ENCODE results near the gene RBM44.
"Not testable (repeated sequence)": the region's sequence is repeated elsewhere in the genome, so short reads cannot be mapped to it uniquely, and the experiment has no call there.

Gene RBM44

DNA sequence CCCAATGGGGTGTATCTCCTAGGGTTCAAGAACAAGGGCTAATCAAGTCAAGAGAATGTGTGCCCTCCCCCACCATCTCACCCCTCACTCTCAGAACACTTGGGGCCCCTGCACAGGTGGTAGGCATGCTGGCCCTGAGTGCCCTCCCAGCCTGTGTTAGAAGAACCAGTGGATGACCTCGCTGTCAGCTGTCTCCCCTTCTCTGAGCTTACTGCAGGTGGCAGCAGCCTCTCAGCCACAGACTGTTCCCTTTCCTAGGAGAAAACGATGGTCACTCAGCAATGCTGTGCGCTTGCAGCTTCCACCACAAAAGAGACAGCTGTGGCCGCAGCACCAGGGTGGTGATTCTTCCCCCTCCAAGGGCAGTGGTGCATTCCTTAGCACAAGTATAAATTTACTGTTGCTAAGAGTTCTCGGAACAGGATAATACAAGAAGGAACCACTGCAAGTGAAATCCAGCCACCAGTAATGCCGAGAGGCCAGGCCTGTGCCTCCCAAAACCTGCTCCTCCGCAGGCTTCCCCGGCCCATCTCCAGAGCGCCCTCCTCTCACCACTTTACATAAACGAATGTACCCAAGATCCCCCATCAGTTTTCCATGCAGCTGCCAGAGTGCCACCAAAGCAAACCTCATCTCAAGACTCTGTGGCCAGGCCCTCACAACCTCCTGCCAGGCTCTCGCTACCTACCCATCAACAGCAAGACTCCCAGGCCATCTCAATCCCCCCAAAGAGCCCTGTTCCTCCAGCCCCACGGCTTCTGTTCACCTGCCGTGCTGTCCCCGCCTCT lies 59.9 kb downstream of the RBM44 start:
- DNase-seq = peak; percentile 92 to 96

DNA sequence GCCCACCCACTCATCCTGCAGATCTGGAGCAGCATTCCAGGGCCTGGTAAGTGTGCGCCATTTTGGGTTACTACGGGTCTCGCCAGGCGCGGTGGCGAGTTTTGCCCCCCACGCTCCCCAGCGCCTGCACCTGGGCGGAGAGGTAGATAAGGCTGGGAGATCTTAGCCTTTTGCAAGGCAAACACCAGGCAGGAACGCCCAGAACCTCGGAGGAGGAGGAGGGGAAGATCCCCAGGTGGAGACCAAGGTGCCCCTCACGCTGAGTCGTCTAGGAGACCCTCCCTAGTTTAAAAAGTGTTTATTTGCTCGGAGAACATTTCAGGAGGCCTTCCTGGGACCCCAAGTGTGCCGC lies 60.5 kb downstream of the RBM44 start:
- peak in 1 of 2 experiments; percentile 89 for DNase-seq

DNA sequence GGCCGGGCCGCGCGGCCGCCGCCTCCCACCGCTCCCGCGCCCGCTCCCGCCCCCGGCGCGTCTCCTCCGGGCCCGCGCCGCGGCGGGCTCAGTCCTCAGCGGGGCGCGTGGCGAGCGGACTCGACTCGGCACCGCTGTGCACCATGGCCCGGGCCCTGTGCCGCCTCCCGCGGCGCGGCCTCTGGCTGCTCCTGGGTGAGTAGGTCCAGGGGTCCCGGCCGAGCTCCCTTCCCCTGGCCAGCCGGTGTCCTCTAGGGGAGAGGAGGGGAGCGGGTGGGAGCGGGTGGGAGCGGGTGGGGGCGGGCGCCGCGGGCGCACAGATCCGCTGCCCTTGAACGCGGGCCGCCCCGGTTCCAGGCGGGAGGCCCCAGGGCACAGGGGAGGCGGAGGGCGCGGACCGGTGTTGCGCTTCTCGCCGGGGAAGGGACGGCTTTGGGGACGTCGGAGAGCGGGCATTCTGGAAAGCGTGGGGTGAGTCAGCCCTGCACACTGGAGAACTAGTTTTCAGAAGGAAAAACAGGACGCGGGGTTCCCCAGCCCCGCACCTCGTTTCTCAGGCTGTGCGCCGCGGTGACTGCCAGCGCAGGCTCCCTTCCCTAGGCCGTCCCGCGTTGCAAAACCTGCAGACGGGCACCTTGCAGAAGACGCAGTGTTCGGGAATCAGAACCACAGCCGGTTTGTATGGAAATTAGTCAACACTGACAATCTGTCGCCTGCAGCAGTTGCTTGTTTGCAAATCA lies 61.1 kb downstream of the RBM44 start, which contains the start of gene RAMP1:
RAMP1 (plus strand) TSS at position 91 of the 740 bp plus-strand sequence; CDS start at position 144, 53 bp downstream.
- DNase-seq = peak; percentile 60 to 87

DNA sequence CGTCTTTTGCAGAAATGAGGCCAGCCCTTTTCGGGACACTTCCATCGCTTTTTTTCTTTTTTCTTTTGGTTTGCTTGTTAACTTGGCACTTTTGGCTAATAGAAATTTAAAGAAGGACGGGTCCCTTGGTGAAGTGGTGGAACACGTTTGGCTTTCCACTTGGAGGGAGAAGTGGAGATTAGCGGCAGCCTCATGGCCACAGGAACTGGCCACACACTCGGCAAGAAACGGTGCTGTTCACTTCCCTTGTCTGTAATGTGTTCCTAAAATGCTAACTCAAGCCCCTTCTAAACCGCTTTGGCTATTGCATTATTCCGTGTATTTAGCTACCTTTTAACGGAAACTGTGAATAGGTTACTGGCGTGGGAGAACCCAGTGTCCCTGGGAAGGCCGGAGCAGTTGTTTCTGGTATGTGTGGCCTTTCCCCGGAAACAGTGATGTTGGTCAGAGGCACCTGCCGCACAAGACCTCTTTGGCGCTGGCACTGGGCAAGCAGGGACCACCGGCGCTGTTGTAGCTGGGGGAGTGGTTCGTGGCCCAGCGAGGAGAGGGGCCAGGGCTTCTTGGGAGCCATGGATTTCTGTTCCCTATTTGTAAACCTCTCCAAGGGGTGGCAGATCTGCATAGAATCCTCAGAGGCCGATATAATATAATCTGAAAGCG lies 61.8 kb downstream of the RBM44 start:
- peak in 1 of 2 experiments; percentile 74 for DNase-seq

DNA sequence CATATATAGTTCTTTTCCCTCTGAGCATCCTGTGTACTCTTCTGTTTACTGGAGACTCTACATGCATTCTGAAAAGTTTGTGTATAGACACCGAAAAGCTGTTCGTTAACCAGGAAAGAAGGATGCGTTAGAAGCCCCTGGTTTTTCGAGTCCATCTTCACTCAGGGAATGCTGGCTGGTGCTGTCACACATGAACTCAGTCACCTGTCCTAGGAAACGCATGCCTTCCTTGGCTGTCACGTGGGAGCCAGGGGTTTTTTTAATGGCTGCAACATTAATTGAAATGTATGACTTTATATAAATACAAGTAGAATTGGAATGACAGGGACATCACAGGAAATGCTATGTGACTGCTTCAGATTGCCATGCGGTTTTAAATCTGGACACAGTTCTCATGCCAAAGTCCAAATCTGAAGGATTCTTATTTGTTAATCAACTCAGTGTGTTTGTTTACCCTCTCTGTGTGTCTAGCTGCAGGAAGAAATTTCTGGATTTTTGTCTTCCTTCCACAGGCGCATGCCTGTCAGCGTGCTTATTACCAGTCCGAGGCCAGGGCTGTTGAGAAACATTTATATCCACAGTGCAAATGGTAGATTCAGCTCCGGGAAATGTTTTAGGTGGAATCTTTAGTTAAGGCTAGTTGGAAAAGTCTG lies 63.4 kb downstream of the RBM44 start:
- DNase-seq = peak; percentile 21 to 28

DNA sequence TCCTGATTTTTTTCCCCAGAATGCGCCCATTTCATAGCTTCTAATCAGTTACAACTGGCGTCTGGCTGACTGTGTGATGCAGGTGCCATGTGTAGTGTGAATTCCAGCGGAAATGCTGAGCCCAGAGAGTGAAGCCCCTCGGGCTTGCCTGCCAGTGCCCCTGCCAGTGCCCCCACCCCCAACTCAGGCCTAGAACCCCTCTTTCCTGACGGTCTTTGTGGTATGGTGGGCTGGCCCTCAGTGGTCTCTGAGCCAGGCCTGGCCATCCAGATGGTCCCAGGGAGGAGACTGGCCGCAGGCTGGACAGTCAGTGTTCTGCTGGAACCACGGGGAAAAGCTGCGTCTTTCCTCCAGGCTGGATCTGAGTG lies 63.9 kb downstream of the RBM44 start:
- no peak for DNase-seq

DNA sequence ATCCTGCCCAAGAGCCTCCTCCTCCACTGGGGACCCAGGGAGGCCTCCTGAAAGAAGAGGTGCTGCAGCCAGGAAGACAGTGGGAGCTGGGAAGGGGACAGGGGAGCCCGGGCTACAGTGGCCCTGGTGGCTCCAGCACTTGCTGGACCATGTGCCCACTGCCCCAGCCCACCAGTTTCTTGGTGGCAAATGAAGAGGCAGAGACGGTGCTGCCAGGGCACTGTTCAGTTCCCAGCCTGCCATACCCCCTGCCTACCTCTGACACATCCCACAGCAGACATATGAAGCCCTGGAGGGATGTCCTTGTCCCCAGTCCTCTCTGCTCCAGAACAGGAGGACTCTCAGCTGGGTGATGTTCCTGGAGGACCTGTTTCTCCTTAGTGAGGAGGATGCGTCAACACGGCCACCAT lies 64.5 kb downstream of the RBM44 start:
- DNase-seq = no peak

DNA sequence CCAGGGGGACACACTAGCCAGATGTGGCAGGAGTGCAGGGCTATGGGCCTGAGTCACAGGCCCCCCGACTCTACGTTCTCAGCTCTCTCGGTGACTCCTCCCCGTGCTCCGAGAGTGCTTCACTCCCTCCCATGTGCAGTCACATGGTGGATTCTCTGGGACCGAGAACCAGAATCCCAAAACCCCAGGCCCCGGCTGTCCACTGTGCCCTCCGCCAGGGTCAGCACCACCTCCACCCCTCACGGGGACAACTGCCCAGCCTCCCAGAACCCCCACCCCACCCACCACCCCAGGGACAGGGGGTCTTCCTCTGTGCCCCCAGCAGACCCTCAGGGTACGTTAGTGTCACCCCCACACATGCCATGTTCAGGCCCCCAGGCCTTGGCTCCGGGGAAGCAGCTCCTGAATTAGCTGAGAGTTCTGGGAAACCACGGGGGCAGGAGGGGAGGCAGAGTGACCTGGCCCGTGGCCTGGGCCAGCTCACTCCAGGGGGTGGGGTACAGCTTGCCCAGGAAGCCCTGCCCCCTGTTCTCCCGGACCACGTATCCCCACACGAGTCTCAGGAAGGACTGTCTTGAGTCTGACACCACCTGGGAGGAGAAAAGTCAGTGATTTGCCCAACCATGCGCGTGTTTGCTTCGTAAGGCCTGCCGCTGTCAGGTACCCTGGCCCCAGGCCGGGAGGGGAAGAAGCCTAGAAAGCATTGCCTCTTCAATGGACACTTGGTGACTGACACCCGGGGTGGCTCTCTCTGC lies 65.3 kb downstream of the RBM44 start:
- peak in 1 of 2 experiments; percentile 40 for DNase-seq

DNA sequence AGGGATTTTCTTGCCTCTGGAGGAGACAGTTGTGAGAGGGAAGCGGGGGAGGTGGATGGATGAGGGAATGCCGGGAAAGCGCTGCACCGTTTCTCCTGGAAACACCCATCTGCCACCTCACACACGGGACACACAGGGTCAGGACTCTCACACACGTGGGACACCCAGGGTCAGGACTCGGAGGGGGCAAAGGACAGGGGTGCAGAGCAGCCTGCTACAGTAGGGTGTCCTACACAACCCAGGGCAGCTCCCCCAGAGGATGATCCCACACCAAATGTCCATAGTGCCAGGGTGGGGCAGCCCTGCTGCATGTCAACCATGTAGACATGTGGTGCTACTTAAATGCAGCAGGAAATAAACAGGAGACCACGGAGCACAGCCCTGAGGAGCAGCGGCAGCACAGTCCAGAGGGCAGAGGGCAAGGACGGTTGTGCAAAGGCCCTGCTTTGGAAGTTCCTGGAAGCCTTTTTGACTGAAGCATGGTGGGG lies 65.9 kb downstream of the RBM44 start:
- no peak for DNase-seq

DNA sequence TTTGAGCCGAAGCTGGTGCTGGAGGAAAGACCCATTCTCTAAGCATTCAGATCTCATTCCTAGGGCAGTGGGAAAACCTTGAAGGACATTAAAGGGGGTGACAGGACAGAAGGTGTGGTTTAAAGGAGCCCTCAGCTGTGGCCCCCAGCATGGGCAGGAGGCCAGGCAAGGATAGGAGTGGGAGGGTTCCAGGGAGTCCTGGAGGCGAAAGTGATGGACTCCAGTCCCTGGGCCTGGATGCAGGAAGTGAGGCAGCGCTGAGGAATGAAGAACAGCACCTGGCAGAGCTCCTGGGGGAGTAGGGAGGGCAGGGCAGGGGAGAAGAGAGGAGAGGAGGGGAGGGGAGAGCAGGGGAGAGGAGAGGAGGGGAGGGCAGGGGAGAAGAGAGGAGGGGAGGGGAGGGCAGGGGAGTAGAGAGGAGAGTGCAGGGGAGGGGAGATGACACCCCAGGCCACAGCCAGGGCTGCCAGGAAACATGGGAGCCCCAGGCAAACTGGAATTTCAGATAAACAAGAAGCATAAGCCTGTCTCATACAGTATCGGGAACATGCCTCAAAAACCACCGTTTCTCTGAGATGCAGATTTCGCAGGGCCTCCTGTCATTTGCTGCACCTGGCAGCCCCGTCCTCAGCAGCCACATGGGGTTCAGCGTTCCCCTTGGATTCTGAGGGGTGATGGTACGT lies 66.5 kb downstream of the RBM44 start:
- DNase-seq = peak; percentile 76 to 84

DNA sequence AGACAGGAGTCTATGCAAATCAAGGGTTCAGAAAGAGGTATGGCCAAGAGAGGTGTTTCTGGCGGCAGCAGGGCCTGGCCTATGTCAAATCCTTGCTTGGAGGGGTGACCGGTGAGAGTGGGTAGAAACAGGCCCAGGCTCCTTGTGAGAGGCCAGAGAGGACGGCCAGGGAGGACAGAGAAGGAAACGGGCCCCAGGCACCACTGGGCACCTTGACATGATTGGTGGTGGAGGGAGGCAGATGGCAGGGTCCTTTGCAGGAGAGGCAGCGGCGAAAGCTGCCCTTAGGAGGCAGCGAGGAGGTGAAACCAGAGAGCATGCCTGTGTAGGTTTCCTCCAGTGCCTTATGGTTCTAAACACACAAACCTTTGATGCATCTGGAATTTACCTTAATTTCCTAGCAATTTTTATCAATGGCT lies 67.1 kb downstream of the RBM44 start:
- peak; percentile 64 to 84 for DNase-seq

DNA sequence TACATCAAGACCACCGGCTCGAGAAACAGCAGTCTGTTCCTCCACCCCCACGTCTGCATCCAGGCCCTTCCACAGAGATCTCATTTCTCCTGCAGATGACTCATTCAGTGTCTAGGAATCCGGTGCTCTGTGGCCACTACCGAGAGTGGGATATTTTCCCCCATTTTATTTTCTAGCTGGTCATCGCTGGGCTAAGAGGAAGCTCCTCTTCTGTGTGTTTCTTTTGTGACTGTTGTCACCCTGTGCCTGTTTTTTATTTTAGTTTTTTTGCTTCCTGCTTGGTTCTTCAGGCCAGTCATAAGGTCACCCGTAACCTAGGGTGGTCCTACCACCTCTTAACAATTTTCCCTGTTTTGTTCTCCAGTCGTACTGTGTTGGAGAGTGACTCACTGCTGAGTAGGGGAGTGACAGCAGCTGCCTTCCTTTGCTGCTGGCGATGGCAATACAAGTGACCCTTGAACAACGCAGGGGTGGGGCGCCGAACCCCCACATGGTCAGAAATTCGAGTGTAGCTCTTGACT lies 67.6 kb downstream of the RBM44 start:
- no peak for DNase-seq

DNA sequence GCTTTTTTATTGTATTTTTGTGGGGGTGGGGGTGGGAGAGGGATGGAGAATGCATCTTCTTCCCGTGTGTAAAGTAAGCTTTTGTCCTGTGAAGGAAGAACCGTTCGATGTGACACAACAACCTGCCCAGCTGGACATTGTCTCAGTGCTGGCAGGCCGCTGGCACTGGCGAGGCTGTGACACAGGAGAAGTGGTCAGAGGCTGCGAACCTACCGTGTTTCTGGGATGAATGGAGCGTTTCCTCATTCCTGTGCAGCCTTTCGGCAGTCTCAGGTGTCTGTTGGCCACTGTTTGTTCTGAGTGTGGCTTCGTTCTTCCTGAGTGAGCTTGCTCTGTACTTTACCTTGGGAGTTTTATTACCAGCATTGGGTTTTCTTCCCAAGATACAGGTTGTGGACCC lies 68.9 kb downstream of the RBM44 start:
- peak in 1 of 2 experiments; percentile 52 for DNase-seq

DNA sequence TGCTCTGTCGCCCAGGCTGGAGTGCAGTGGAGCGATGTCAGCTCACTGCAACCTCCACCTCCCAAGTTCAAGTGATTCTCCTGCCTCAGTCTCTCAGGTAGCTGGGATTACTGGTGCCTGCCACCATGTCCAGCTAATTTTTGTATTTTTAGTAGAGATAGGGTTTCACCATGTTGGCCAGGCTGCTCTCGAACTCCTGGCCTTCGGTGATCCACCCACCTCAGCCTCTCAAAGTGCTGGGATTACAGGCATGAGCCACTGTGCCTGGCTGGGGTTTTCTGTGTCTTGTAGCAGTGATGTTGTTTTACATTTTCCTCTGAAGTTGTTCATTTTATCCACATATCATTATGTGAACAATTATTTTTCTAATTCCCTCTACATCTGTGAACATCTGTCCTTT lies 69.5 kb downstream of the RBM44 start:
- not testable (repeated sequence) for DNase-seq

DNA sequence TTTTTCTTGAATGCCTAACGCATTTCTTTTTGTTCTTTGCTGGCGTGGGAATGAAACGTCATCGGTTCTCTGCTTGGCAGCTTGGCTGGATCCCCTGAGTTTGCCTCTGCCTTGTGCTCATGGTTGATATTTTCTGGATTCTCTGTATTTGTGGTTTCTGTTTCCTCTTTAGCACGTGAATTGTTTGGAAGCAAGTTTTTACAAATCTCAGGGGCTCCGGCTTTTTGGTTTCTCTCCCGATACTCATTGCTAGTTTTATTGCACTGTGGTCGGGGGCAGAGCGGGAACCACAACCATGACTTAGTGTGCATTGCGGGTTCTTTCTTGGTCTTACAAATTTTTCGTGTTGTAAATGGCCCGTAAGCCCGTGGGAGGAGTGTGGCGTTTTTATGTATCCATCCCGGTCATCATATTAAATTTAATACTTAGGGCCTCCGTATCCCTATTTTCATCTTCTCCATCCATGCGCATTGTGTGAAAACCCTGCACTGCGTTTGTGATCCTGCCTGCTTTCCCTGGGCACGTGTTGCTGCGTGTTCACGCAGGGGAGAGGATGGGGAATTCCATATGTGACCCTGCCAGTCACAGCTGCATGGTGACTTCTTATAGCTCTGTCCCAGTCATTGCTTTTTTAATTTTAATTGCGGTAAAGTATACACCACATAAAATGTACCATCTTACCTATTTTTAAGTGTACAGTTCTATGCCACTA lies 70.2 kb downstream of the RBM44 start:
- no peak for DNase-seq

DNA sequence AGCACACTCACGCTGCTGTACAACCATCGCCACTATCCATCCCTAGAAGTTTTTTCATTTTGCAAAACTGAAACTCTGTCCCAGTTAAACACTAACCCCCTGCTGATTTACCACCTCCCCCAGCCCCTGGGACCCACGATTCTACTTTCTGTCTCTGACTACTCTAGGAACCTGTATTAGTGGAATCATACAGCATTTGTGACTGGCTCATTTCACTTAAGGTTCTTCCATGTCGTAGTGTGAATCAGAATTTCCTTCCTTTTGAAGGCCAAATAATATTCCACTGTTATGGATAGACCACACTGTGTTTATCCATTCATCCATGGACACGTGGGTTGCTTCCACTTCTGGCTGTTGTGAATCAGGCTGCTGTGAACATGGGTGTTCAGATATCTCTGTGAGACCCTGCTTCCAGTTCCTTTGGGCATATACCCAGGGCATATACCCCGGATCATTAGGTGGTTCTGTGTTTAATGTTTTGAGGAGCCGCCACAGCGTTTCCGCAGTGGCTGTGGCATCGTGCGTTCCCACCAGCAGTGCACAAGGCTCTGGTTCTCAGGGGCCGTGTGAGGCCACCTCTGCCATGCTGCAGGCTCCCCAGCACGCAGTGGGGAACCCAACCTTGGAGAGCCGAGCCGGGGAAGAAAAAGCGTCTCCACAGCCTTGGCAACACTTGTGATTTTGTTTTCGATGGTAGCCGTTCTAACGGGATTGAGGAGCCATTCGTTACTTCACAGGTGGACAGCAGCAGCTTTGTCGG lies 70.9 kb downstream of the RBM44 start:
- DNase-seq = no peak

DNA sequence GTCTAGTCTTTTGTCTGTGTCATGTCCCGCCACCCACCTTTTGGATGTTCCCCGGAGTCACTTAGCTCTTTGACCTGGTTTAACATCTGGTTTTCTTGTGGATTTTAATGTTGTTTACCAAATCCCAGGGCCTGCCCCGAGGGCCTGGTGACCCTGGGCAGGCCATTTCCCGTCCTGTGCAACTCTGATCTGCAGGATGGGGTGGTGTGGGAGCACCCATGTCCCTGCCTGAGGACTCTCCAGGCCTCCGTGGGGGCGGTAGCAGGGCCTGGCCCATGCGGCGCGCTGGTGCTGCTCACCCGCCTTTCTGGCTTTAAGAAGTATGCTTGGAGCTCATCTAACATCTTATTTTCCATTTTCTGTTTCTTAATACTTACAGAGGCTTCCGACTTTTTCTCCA lies 71.5 kb downstream of the RBM44 start:
- DNase-seq = no peak

DNA sequence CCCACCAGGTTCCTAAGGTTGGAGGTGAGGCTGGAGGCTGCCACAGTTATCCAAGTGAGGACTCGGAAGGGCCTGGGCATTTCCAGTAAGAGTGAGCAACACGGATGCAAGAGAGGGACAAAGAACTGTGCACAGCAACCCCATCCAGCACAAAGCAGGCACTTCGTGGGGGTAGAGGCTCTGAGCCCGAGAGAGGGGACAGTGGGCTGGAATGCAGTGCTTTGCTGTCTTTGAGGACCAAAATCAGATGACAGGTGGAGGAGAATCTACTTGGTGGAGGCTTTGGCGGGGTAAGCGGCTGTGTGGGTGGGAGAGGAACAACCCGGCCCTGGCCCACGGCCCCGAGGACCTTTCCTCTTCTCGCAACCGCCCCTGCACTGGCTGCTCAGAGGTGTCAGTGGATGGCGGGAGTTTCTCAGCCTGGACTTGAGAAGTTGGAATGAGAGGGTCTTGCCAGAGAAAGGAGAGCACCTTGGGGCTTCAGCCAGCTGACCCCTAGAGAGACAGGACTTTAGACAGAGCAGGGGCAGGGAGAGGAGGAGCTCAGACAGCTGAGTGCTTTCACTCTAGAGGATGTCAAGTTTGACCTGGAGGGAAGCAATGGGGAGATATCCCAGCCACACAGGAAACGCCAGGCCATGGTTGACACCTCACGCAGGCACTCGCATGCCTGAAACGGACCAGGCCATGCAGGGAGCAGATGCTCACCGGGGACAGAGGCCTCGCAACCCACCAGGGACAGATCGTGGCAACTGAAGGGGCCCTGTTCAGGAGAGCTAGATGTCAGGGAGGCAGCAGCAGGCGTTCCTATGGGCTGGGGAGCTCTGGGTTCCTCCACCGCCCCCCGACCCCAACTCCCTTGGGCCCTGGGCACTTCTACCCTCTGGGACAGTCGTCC lies 72.4 kb downstream of the RBM44 start:
- DNase-seq = peak in 1 of 2 experiments; percentile 60

Data from NCI-H526 (cell line).